OCI-LY3 (cell line): ENCODE measurements around the gene IL32.

Experiments
- CTCF ChIP-seq: fragments of 200-600, 300-600 bp; sonication (generic); IDR thresholded peaks from 2 replicates; pipeline ENCODE4 v1.5.1; 2014; ENCODE audit warnings: antibody characterized with exemption, low read length, low read depth
- EZH2phosphoT487 ChIP-seq: fragments of 200-600 bp; shearing (Covaris generic); IDR thresholded peaks from 2 replicates; pipeline ENCODE4 v1.6.1; 2018; ENCODE audit warnings: antibody characterized with exemption, mixed run types, low read depth

DNA sequence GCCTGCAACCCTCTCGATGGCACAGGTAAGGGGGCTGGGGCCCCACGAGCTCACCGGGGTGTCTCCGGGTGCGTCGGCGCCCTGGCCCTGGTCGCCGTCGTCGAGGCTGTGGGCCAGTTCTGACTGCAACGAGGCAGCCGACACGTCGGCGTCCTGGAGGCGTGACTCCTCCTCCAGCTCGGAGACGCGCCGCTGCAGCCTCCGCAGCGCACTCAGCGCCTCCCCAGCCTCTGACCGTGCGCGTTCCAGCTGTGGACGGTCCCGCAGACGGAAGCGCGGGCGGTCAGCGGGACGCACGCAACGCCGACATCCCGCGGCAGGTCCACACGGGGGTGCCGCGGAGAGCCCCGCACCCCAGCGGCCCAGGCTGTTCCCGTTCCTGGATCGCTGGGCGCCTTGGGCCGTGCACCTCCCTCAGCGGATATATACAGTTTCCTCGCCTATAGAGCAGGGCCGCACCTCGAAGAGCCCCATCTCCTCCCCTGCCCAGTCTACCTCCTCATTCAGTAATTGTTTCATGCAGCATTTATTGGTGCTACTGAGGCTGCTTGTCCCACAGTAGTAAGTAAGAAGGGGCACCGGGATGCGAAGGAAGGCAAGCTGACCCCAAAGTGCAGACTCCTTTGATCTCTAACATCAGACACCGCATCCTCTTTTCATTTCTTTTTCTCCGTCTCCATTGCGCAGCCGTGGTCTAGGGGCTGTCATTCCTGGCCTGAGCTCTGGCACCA is 35.8 kb upstream of the IL32 start:
- no peak for TF ChIP-seq CTCF
- no peak for TF ChIP-seq EZH2phosphoT487
